ENCODE results near the gene CAPN5. TPM values are rescaled to one million over a fixed set of nuclear protein-coding genes. Genes with fewer than 3 reads are reported as not detected.

The CAPN5 gene
- total and polyA plus RNA-seq, 2 of the 13 experiments (the other 11 are each of a cell fraction or from before 2014, with no cell fraction given) = 0.27 to 1.2 TPM

DNA sequence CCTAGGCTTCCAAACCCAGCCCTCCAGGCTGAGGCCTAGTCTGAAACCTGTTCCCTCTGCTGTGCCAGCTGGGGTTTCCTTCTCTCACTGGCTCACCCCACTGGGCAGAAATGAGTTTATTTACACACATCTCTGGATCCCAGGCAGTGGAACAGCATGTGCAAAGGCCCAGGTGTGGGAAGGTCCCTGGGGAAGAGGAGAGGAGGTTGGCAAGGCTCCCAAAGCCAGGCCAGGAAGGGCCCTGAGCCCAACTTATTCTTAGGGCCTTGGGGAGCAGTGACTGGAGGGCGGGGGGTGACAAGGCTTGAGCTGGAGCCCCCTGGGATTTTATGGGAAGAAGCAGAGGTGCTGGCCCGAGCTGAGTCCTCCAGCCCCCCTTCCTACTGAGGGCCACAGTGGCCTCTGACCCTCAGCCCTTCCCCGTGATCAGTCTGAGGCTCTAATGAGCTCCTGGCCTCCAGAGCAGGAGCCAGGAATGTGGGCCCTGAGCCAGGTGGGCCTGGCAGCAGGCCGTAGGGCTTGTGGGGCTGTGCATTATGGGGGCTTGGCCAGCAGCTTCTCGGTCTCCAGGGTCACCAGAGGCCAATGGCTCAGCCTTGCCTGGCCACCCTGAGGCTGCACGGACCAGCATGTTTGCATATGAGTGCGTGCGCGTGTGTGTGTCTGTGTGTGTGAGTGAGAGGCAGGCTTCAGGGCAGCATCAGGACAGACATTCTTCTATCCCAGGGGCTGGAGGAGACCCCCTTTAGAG, 64.2 kb downstream of the CAPN5 start (continued):
- TF ChIP-seq HCFC1 (IDR thresholded peaks at IDR 0.05; ENCODE audit: low read depth, low read length) = no peak
- no peak for TF ChIP-seq ZNF205 (CRISPR knock-in tag; IDR thresholded peaks at IDR 0.05)
- TF ChIP-seq ZBTB38 (CRISPR knock-in tag; IDR thresholded peaks at IDR 0.05) = peak; percentile 76
- TF ChIP-seq FIP1L1 (IDR thresholded peaks at IDR 0.05; ENCODE audit: borderline replicate concordance, insufficient read depth, low read depth, low read length) = no peak
- TF ChIP-seq MYC (CRISPR knock-in tag; IDR thresholded peaks at IDR 0.05; ENCODE audit: borderline replicate concordance) = peak; percentile 47; the same call in 1 of the 2 replicates
- TF ChIP-seq FOXP1 (IDR thresholded peaks at IDR 0.05) = no peak
- no peak; the same call in 1 of the 2 replicates for TF ChIP-seq FOXP1 (CRISPR knock-in tag; IDR thresholded peaks at IDR 0.05)
- TF ChIP-seq ZNF274 (CRISPR knock-in tag; IDR thresholded peaks at IDR 0.05) = no peak
- TF ChIP-seq CHD4 (IDR thresholded peaks at IDR 0.05; ENCODE audit: borderline replicate concordance, low read length) = peak; percentile 71; the same call in 1 of the 2 replicates
- no peak for TF ChIP-seq ZBTB46 (CRISPR knock-in tag; IDR thresholded peaks at IDR 0.05; ENCODE audit: borderline replicate concordance)
- TF ChIP-seq YY1 (IDR thresholded peaks at IDR 0.05; ENCODE audit: insufficient read depth, insufficient replicate concordance, low read depth, low read length) = no peak
- TF ChIP-seq, protein P1, sequence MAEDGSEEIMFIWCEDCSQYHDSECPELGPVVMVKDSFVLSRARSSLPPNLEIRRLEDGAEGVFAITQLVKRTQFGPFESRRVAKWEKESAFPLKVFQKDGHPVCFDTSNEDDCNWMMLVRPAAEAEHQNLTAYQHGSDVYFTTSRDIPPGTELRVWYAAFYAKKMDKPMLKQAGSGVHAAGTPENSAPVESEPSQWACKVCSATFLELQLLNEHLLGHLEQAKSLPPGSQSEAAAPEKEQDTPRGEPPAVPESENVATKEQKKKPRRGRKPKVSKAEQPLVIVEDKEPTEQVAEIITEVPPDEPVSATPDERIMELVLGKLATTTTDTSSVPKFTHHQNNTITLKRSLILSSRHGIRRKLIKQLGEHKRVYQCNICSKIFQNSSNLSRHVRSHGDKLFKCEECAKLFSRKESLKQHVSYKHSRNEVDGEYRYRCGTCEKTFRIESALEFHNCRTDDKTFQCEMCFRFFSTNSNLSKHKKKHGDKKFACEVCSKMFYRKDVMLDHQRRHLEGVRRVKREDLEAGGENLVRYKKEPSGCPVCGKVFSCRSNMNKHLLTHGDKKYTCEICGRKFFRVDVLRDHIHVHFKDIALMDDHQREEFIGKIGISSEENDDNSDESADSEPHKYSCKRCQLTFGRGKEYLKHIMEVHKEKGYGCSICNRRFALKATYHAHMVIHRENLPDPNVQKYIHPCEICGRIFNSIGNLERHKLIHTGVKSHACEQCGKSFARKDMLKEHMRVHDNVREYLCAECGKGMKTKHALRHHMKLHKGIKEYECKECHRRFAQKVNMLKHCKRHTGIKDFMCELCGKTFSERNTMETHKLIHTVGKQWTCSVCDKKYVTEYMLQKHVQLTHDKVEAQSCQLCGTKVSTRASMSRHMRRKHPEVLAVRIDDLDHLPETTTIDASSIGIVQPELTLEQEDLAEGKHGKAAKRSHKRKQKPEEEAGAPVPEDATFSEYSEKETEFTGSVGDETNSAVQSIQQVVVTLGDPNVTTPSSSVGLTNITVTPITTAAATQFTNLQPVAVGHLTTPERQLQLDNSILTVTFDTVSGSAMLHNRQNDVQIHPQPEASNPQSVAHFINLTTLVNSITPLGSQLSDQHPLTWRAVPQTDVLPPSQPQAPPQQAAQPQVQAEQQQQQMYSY (CRISPR knock-in tag; IDR thresholded peaks at IDR 0.05) = no peak
- 0 out of 2 replicates have a peak, but pooled peaks have one; percentile 16 for TF ChIP-seq FOXK1 (CRISPR knock-in tag; IDR thresholded peaks at IDR 0.05; ENCODE audit: borderline replicate concordance, low read depth)
- TF ChIP-seq, protein P2, sequence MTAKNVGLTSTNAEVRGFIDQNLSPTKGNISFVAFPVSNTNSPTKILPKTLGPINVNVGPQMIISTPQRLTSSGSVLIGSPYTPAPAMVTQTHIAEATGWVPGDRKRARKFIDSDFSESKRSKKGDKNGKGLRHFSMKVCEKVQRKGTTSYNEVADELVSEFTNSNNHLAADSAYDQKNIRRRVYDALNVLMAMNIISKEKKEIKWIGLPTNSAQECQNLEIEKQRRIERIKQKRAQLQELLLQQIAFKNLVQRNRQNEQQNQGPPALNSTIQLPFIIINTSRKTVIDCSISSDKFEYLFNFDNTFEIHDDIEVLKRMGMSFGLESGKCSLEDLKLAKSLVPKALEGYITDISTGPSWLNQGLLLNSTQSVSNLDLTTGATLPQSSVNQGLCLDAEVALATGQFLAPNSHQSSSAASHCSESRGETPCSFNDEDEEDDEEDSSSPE (CRISPR knock-in tag; IDR thresholded peaks at IDR 0.05) = no peak
- TF ChIP-seq NCOA2 (CRISPR knock-in tag; IDR thresholded peaks at IDR 0.05) = peak; percentile 46; the same call in 1 of the 2 replicates
- TF ChIP-seq ZMYM3 (CRISPR knock-in tag; IDR thresholded peaks at IDR 0.05) = peak; percentile 86
- no peak for TF ChIP-seq AKNA (CRISPR knock-in tag; IDR thresholded peaks at IDR 0.05; ENCODE audit: borderline replicate concordance)
- TF ChIP-seq RFXAP (CRISPR knock-in tag; IDR thresholded peaks at IDR 0.05; ENCODE audit: borderline replicate concordance) = peak; percentile 39; the same call in 1 of the 2 replicates

Data from HepG2 (cell line).